ENCODE measurements around the gene FAM9C. TPM values are rescaled to one million over a fixed set of nuclear protein-coding genes. Genes with fewer than 3 reads are reported as not detected.

Gene FAM9C
- total and polyA plus RNA-seq, 9 of the 15 experiments (the other 6 are each of a cell fraction or from before 2014, with no cell fraction given): not detected

DNA sequence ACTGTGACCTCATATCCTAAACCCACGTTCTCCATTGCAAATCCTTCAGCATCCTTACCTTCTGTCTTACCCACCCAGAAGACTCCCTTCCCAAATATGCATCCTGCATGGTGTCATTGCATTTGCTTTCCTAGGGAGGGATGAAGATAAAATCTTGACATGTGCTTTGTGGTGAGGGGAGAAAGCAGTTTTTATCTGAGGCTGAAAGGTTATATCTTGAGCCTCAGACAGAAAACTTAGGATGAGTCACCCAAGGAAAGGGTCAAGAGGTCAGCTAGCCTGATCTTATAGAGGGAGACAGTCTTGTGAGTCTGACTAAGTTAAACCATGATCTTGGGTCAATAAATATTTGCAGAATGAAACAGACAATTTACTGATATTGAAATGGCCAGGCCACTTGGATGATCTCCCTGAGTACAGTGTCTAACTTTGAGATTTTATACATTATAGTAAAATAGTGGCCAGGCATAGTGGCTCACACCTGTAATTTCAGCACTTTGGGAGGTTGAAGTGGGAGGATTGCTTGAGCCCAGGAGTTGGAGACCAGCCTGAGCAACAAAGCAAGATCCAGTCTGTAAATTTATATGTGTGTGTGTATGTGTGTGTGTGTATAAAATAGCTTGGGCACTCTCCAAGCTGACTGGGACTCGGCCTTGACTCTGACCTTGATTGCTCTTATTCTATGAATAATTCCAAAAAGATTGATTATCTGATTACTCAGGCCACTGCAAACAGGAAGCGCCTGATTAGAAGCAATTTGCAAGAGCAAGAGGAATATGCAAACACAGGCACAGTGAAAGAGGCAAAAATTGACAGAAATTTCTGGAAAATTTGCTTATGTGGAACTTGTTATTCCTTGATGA is 15.4 kb upstream of the FAM9C start (continued):
- TF ChIP-seq, protein P1, sequence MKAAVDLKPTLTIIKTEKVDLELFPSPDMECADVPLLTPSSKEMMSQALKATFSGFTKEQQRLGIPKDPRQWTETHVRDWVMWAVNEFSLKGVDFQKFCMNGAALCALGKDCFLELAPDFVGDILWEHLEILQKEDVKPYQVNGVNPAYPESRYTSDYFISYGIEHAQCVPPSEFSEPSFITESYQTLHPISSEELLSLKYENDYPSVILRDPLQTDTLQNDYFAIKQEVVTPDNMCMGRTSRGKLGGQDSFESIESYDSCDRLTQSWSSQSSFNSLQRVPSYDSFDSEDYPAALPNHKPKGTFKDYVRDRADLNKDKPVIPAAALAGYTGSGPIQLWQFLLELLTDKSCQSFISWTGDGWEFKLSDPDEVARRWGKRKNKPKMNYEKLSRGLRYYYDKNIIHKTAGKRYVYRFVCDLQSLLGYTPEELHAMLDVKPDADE (conservative IDR thresholded peaks at IDR 0.05; ENCODE audit: control insufficient read depth, low read depth, low read length): no peak
- no peak for TF ChIP-seq ESRRB (CRISPR knock-in tag; IDR thresholded peaks at IDR 0.05; ENCODE audit: borderline replicate concordance)
- TF ChIP-seq E2F3 (CRISPR knock-in tag; IDR thresholded peaks at IDR 0.05): no peak
- peak; percentile 73; the same call in 1 of the 2 replicates for TF ChIP-seq SMAD4 (CRISPR knock-in tag; conservative IDR thresholded peaks at IDR 0.05)
- peak; percentile 35 for TF ChIP-seq CCNT2 (IDR thresholded peaks at IDR 0.05; ENCODE audit: borderline replicate concordance, extremely low read depth, insufficient read length, low read depth, low read length)
- no peak for TF ChIP-seq ZFX (CRISPR knock-in tag; IDR thresholded peaks at IDR 0.05)
- TF ChIP-seq HDAC3 (IDR thresholded peaks at IDR 0.05; ENCODE audit: borderline replicate concordance, partially characterized antibody): peak; percentile 78
- TF ChIP-seq RBM22 (IDR thresholded peaks at IDR 0.05; ENCODE audit: low read depth, low read length, poor library complexity, severe bottlenecking): no peak
- TF ChIP-seq EGR1 (conservative IDR thresholded peaks at IDR 0.05): no peak
- peak; percentile 85 for TF ChIP-seq BHLHE40 (IDR thresholded peaks at IDR 0.05; ENCODE audit: low read length)
- TF ChIP-seq, protein P2, sequence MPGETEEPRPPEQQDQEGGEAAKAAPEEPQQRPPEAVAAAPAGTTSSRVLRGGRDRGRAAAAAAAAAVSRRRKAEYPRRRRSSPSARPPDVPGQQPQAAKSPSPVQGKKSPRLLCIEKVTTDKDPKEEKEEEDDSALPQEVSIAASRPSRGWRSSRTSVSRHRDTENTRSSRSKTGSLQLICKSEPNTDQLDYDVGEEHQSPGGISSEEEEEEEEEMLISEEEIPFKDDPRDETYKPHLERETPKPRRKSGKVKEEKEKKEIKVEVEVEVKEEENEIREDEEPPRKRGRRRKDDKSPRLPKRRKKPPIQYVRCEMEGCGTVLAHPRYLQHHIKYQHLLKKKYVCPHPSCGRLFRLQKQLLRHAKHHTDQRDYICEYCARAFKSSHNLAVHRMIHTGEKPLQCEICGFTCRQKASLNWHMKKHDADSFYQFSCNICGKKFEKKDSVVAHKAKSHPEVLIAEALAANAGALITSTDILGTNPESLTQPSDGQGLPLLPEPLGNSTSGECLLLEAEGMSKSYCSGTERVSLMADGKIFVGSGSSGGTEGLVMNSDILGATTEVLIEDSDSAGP (CRISPR knock-in tag; IDR thresholded peaks at IDR 0.05): no peak
- TF ChIP-seq MEIS2 (IDR thresholded peaks at IDR 0.05; ENCODE audit: partially characterized antibody): peak; percentile 74
- no peak for TF ChIP-seq FOXK2 (conservative IDR thresholded peaks at IDR 0.05 in 1 of 2, IDR thresholded peaks at IDR 0.05 in 1 of 2; ENCODE audit: low read depth in 2 of 2)
- peak; percentile 72 for TF ChIP-seq ZEB2 (IDR thresholded peaks at IDR 0.05)
- TF ChIP-seq CHD4 (IDR thresholded peaks at IDR 0.05; ENCODE audit: insufficient read depth, insufficient replicate concordance, low read depth, low read length, poor library complexity, severe bottlenecking): no peak
- TF ChIP-seq TRIM24 (IDR thresholded peaks at IDR 0.05): peak; percentile 61 to 82; a peak in 3 of 4 replicates
- no peak for TF ChIP-seq KAT2B (IDR thresholded peaks at IDR 0.05; ENCODE audit: low read depth, low read length)
- no peak for TF ChIP-seq BRCA1 (IDR thresholded peaks at IDR 0.05)
- TF ChIP-seq BRCA1 (CRISPR knock-in tag; IDR thresholded peaks at IDR 0.05): no peak
- no peak for TF ChIP-seq SRSF1 (IDR thresholded peaks at IDR 0.05; ENCODE audit: low read depth, low read length)
- TF ChIP-seq ETS2 (tag; IDR thresholded peaks at IDR 0.05; ENCODE audit: borderline replicate concordance, poor library complexity, severe bottlenecking): no peak
- no peak for TF ChIP-seq U2AF1 (optimal IDR thresholded peaks at IDR 0.05; ENCODE audit: low read depth, low read length)
- TF ChIP-seq ZNF408 (CRISPR knock-in tag; IDR thresholded peaks at IDR 0.05; ENCODE audit: low read depth): no peak
- peak; percentile 85 for TF ChIP-seq MYC (IDR thresholded peaks at IDR 0.05; ENCODE audit: low read depth, low read length)
- TF ChIP-seq MYC (CRISPR knock-in tag; IDR thresholded peaks at IDR 0.05; ENCODE audit: borderline replicate concordance, low read depth): no peak
- no peak for TF ChIP-seq ZBTB7A (IDR thresholded peaks at IDR 0.05; ENCODE audit: borderline replicate concordance, control insufficient read depth, low read depth, low read length)
- TF ChIP-seq ZKSCAN1 (IDR thresholded peaks at IDR 0.05; ENCODE audit: low read depth, low read length): no peak
